ENCODE results near the gene CCDC3. TPM values are rescaled to one million over a fixed set of nuclear protein-coding genes. Genes with fewer than 3 reads are reported as not detected.

Gene CCDC3
- total RNA-seq, 1 experiment from 2014 or later, result 0.10 TPM

DNA sequence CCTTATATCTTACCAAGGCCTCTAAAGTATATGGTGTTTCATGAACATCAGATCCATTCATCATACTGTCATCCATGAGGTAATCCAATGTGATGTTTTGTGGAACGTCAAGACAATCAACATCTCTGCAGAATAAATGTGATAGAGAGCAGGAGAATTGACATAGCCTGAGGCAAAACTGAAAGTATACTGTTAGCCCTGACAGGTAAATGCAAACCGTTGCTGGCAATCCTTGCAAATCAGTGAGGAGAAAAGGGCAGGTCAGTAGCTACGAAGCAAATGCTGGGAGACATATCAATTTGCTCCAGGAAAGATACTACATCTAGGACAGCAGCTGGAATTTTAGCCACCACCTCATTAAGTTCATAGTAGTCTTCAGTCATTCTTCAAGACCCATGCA lies 4.5 kb upstream of the CCDC3 start:
- Histone ChIP-seq H3K27me3 (ENCODE audit: control insufficient read depth, insufficient read depth, low read length) (no peaks in the 10 kb centered on the region), H3K36me3 (ENCODE audit: control insufficient read depth, insufficient read depth, low read length) (no peaks in the 10 kb centered on the region), H3K27ac (ENCODE audit: low read length) (no peak overlapping the region), H3K4me3 (ENCODE audit: low read depth in 2 of 2, low read length in 2 of 2) (no peak overlapping the region), H3K9me3 (ENCODE audit: control insufficient read depth, insufficient read depth, low read depth, low read length) (no peaks in the 10 kb centered on the region), H3K4me1 (ENCODE audit: control insufficient read depth, insufficient read depth, low read length) (no peaks in the 10 kb centered on the region)
- in situ Hi-C loops (cut with HindIII; ENCODE audit: low pct_unique_long_range_greater_than_20kb, low sequenced_read_pairs) (no loop called here), intact Hi-C loops (cut with micrococcal nuclease; ENCODE audit: unreplicated experiment) (no loop called here)
- CTCF ChIA-PET, result no interaction called here
- no TSS peak for BruUV-seq (replicated peaks)
- TF ChIP-seq, protein P1, sequence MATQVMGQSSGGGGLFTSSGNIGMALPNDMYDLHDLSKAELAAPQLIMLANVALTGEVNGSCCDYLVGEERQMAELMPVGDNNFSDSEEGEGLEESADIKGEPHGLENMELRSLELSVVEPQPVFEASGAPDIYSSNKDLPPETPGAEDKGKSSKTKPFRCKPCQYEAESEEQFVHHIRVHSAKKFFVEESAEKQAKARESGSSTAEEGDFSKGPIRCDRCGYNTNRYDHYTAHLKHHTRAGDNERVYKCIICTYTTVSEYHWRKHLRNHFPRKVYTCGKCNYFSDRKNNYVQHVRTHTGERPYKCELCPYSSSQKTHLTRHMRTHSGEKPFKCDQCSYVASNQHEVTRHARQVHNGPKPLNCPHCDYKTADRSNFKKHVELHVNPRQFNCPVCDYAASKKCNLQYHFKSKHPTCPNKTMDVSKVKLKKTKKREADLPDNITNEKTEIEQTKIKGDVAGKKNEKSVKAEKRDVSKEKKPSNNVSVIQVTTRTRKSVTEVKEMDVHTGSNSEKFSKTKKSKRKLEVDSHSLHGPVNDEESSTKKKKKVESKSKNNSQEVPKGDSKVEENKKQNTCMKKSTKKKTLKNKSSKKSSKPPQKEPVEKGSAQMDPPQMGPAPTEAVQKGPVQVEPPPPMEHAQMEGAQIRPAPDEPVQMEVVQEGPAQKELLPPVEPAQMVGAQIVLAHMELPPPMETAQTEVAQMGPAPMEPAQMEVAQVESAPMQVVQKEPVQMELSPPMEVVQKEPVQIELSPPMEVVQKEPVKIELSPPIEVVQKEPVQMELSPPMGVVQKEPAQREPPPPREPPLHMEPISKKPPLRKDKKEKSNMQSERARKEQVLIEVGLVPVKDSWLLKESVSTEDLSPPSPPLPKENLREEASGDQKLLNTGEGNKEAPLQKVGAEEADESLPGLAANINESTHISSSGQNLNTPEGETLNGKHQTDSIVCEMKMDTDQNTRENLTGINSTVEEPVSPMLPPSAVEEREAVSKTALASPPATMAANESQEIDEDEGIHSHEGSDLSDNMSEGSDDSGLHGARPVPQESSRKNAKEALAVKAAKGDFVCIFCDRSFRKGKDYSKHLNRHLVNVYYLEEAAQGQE (IDR thresholded peaks at IDR 0.05; ENCODE audit: insufficient read depth in 1 of 2, low read depth in 2 of 2, low read length in 1 of 2), result no peak
- TF ChIP-seq SIN3A (IDR thresholded peaks at IDR 0.05; ENCODE audit: borderline replicate concordance, insufficient read depth, low read depth, low read length) (no peak), TCF7L2 (IDR thresholded peaks at IDR 0.05; ENCODE audit: low read depth, low read length) (no peak)
- TF ChIP-seq, protein P2, sequence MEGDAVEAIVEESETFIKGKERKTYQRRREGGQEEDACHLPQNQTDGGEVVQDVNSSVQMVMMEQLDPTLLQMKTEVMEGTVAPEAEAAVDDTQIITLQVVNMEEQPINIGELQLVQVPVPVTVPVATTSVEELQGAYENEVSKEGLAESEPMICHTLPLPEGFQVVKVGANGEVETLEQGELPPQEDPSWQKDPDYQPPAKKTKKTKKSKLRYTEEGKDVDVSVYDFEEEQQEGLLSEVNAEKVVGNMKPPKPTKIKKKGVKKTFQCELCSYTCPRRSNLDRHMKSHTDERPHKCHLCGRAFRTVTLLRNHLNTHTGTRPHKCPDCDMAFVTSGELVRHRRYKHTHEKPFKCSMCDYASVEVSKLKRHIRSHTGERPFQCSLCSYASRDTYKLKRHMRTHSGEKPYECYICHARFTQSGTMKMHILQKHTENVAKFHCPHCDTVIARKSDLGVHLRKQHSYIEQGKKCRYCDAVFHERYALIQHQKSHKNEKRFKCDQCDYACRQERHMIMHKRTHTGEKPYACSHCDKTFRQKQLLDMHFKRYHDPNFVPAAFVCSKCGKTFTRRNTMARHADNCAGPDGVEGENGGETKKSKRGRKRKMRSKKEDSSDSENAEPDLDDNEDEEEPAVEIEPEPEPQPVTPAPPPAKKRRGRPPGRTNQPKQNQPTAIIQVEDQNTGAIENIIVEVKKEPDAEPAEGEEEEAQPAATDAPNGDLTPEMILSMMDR (IDR thresholded peaks at IDR 0.05), result no peak
- POLR2A ChIA-PET, result no interaction called here
- no peak for DNase-seq (ENCODE audit: low read depth, low spot score)
- ATAC-seq, result no peak

DNA sequence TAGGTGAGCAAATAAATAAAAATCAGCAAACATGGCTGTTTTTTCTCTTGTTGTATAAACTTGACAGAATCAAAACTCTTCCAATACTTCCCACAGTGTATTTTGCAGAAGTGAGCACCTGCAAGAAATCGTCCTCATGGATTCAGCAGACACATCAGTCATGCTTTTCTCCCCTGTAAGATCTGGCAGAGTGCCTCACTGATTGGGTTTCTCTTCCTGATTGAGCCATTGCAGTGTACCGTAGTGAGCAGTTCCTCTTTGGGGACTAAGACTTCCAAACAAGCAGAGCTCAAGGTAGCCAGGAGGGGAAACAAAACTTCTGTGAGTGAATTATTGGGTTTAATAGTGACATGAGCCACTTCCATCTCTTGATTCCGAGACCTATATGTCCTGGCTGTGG lies 2.2 kb upstream of the CCDC3 start:
- Histone ChIP-seq H3K4me3 (ENCODE audit: low read depth in 2 of 2, low read length in 2 of 2) (no peak overlapping the region), H3K27me3 (ENCODE audit: control insufficient read depth, insufficient read depth, low read length) (no peaks in the 10 kb centered on the region), H3K4me1 (ENCODE audit: control insufficient read depth, insufficient read depth, low read length) (no peaks in the 10 kb centered on the region), H3K36me3 (ENCODE audit: control insufficient read depth, insufficient read depth, low read length) (no peaks in the 10 kb centered on the region), H3K27ac (ENCODE audit: low read length) (no peak overlapping the region), H3K9me3 (ENCODE audit: control insufficient read depth, insufficient read depth, low read depth, low read length) (no peaks in the 10 kb centered on the region)
- intact Hi-C loops (cut with micrococcal nuclease; ENCODE audit: unreplicated experiment) (no loop called here), in situ Hi-C loops (cut with HindIII; ENCODE audit: low pct_unique_long_range_greater_than_20kb, low sequenced_read_pairs) (no loop called here)
- ChIA-PET POLR2A (interaction anchor here (0.6 kb wide), 1 partner anchor 581 kb away, joined by 5 read pairs; no protein-coding TSS in a partner anchor), CTCF (no interaction called here)
- BruUV-seq (replicated peaks), result no TSS peak
- no peak for DNase-seq (ENCODE audit: low read depth, low spot score)
- TF ChIP-seq, protein P1 (IDR thresholded peaks at IDR 0.05; ENCODE audit: insufficient read depth in 1 of 2, low read depth in 2 of 2, low read length in 1 of 2), result no peak
- TF ChIP-seq SIN3A (IDR thresholded peaks at IDR 0.05; ENCODE audit: borderline replicate concordance, insufficient read depth, low read depth, low read length) (no peak), POLR2AphosphoS5 (IDR thresholded peaks at IDR 0.05; ENCODE audit: low read depth, low read length) (no peak), TCF7L2 (IDR thresholded peaks at IDR 0.05; ENCODE audit: low read depth, low read length) (no peak)
- TF ChIP-seq, protein P2 (IDR thresholded peaks at IDR 0.05), result no peak
- no peak for ATAC-seq

All from Panc1 (cell line).